H1 (cell line): Measurements from ENCODE around the gene LONRF2. TPM values are rescaled to one million over a fixed set of nuclear protein-coding genes. Genes with fewer than 3 reads are reported as not detected.

Source experiments
- E2F6 ChIP-seq: IDR thresholded peaks from 2 replicates; pipeline ENCODE4 v1.6.1; 2012; ENCODE audit warnings: inconsistent platforms
- EGR1 ChIP-seq: IDR thresholded peaks from 2 replicates; pipeline ENCODE4 v1.6.1; 2011; ENCODE audit warnings: low read depth, low read length, borderline replicate concordance
- polyA plus RNA-seq, 7 experiments: library from polyadenylated mRNA; depleted of rRNA in 3 of 7; stranded (reverse) in 5 of 7; unstranded in 2 of 7; fragments of >200 nt in 5 of 7; fragments of 200-250 nt in 2 of 7; gene quantifications; 1 replicate in 5 of 7; 2 replicates in 1 of 7; 4 replicates in 1 of 7; pipeline versions ENCODE4 v1.2.1 to v1.2.3, GENCODE V29; 2011 to 2013; ENCODE audit warnings: missing spikeins in 2 of 7, mixed read lengths in 2 of 7
- total RNA-seq: library from RNA; stranded (reverse); fragmentation: NEBNext Ultra II Directional; extraction: Animal tissue kit (Norgen Biotek cat#: 25700); gene quantifications from 2 replicates; pipeline ENCODE4 v1.2.1, GENCODE V29; 2021

Gene LONRF2
- total and polyA plus RNA-seq, 2 of the 8 experiments (the other 6 are each of a cell fraction or from before 2014, with no cell fraction given): 0.24 to 0.74 TPM

DNA sequence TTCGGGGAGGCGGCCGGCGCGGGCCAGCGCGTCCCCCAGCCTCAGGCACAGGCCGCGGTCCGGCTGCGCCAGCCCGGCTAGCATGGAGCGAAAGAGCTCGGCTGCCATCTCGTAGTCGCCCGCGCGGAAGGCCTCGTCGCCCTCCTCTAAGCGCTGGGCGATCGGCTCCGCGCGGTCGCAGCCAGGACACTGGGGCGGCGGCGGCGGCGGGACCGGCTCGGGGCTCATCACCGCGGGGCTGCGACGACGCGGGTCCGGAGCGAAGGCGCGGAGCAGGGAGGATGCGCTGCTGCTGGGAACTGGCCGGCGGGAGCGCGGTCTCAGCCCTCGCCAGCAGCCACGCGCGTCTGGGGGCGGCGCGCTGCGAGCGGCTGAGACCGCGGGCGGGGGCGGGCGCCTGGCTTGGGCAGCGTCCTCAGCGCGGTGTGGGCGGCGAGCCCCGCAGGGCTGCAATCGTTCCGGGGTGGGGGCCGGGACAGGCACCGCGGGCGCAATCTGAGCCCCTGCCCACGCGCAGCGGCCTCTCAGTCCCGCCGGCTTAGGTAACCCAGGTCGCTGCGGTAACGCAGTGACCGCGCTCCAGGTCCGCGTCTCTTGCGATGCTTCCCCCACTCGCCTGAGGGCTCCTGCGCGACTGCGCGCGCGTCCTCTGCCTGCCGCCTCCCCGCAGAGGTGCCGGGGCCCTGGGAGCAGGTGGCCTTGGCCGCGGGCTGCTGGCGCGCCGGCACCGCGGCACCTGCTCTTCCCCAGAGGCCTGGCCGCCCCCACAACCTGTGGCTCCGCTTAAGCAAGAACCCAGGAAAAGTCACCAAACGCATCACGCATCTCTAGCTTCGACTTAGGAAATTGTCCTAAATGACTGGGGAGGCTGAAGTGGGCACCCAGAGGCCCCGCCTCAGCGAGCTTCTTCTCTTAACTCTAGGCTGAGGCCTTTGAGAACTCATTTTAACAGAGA lies at the start of gene LONRF2 (continued):
- TF ChIP-seq EGR1 (no peak), E2F6 (peak; percentile 46)
